ENCODE results near the gene ZNF175.
A peak's percentile ranks its signal among the peaks of the same experiment; 100 is the strongest.

The ZNF175 gene

DNA sequence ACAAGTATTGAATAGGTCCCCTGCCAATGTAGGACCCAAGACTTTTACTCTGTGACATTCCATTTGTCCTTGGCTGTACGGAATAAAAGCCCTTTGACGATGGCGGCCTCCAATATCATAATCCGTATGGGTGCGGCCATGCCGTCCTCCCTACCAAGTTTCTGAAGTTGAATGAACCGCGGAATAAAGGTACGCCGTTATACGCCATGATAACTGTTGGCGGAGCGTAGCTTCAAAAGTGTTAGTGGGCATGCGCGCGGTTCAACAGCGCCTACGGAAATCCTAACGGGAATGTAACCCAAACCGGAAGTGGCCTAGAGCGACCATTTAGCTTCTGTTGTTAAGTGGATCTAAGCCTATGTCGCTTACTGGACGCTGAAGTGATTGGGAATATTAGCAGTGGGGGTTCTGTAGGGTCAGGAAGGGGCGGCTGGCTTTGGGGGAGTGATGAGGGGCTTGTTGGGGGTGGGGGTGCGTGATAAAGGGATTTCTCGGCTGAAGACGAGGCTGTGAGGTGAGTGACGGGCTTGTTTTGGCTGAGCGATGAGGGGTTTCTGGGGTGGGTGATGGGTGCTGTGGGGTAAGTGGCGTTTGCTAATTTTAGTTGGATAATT is at the start of gene ZNF175:
Gene ZNF175, plus strand, starts transcription at position 322 of the 614 bp plus-strand sequence. CDS start 2,047 bp downstream, outside the sequence.
- peak; percentile 69 for DNase-seq (ENCODE audit: low read depth, low spot score)

DNA sequence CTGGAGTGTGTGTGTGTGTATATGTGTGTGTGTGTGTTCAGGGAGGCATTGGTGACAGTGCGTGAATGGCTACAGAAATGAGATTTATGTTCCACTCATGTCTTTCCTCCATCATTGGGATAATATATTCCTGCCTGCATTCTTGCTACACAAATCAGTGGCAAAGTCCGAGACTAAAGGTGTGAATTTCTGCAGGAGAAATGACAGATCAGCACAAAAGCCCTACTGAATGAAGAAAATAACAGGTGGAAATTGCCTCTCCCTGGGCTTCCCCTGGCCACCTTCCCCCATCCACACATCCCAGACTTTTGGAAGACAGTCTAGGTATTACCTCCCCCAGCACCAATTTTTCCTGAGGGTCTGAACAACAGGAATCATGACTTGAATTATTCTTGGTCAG is 49.7 kb upstream of the ZNF175 start:
- no peak for DNase-seq (ENCODE audit: low read depth, low spot score)

DNA sequence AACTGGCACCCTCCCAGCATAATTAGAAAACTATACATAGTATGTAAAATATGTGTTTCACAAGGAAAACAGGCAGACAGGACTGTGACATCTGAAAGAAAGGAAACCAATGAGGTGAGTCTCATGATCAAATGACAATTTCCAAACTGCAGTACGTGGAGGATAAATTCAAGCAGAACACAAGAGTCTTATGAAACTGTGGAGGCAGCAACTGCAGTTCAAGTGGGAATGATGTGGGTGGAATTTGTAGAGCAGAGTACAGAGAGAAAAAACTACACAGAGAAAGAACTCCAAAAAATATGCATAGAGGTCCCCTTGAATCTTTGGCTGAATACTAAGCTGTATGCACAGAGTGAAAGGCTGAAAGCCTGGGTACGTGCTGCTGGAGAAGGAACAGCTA is 49.3 kb upstream of the ZNF175 start:
- DNase-seq (ENCODE audit: low read depth, low spot score) = no peak

DNA sequence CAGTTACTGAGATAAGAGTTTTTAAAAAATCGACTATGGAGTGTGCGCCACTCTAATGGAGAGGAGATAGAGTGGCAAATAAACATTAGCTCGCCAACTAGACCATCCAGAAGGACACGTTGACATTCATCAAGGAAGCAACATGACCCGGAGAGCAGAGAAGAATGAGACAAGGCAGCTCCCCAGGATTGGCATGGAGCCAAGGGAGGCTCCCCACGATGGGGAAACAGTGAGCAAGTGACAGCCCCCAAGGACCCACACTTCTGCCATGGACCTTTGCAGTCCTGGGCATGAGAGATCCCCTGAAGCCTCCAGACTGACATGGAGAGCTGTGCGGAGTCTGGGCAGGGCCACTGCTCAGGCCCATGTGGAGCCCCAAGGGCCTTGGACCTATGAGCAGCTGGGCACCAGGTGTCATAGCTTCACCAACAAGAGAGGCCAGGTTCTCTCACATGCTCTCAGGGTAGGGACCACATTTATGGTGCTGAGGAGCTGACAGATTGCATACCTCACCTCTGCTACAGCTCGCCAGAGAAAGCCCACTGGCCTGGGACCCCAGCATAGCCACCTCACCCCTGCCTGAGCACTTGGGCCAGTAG is 46.3 kb upstream of the ZNF175 start:
- DNase-seq (ENCODE audit: low read depth, low spot score) = no peak

DNA sequence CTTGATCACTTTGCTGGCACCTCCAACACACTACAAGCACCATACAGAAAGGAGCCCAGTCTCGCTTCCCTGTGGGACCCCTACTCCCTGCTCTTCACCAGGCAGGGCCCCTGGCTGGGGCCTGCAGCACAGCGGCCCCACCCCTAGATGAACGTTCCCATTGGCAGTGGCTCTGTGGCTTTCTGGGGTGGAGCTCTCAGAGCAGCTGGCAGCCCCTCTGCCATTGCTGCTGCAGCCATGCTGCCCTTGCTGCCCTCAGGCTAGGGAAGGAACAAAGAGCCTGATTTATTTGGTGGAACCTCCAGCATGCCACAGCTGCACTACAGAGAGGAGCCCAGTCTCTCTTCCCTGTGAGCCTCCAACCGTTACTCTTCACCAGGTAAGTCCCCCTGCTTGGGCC is 45.4 kb upstream of the ZNF175 start:
- no peak for DNase-seq (ENCODE audit: low read depth, low spot score)

DNA sequence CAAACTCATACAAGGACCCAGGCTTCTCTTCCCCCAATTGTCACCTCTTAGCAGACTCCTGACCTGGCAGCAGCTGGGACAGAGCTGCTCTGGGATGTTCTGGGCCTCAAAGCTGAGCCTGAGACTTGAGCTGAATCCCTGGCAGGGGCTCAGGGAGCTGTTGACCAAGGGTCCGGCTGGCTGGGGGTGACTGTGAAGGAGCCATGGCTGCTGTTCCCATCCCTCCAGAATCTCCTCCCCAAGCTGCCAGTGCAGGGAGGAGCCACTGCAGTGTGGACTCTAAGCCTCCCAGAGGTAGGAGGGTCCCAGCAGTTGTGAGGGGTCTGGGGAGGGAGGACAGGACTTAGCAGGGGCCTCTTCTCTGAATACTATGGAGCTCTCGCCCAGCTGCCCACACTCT is 41.8 kb upstream of the ZNF175 start:
- no peak for DNase-seq (ENCODE audit: low read depth, low spot score)

DNA sequence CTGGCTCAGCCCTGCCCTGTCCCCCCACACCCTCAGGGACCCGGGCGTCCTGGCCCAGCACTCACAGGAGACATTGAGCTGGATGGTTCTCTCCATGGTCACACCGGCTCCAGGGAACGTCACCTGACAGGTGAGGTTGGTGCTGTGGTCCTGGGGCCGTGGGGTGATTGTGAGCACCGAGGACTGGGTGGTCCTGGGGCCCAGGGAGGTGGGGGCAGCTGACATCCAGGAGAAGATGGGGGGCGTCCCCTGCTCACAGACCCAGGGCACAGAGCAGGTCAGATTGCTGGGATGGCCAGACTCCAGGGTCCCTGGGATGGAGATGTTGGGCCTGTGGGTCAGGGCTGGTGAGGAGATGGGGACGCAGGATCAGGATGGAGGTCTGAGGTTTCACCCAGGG is 40.5 kb upstream of the ZNF175 start:
- no peak for DNase-seq (ENCODE audit: low read depth, low spot score)

DNA sequence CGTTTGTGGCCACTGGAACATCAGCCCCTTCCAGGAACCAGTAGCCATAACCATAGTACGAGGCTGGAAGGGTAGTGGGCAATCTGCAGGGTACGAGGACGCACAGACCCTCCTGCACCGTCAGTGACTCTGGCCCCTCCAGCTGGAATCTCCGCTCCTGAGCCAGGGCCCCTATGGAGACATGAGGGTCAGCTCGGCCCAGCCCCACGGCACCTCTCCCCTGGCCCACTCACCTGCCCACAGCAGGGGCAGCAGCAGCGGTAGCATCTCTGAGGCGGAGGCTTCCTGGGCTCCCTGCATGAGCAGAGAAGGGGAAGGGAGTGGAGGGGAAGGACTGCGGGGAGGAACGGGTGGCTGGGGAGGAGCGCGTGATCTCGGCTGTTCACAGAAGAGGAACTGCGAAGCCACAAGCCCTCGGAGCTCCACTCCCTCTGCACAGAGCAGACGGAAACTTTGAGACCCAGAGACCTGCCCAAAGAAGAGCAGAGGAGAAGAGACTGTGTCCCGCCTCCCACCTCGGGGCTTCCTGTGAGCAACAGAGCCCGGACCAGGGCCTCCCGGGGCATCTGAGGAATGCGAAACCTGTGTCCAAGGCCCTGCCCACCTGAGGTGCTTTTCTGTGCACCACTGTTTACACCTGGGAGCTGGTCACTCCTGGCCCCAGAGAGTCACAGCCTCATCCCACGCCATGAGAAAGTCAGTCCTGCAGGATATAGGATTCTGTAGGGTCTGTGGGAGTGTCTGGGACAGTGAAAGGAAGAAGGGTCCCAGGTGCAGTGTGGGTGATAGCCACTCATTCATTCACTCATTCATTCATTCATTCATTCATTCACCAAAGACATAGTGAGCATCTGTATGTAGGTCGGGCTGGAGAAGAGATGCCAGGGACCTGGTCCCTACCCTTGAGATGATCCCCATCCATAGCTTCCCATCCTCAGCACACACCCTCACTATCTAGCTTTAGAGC is 39.5 kb upstream of the ZNF175 start, which contains the start of gene SIGLEC6:
Gene SIGLEC6, minus strand, starts transcription at position 322 of the 967 bp plus-strand sequence. Its CDS starts 22 bp downstream, at position 300.
- DNase-seq (ENCODE audit: low read depth, low spot score) = no peak

DNA sequence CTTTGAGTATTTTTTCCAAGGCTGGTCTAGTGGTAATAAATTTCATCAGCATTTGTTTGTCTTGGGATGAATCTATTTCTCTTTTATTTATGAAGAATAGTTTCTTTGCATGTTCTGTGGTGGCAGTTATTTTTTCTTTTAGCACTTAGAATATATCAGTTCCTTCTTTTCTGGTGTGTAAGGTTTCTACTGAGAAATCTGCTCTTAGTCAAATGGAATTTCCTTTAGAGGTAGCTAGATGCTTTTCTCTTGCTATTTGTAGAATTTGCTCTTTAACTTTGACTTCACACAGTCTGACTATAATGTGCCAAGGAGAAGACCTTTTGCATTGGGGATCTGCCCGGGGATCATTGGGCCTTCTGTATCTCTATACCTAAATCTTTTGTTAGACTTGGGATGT is 35.5 kb upstream of the ZNF175 start:
- DNase-seq (ENCODE audit: low read depth, low spot score) = no peak

DNA sequence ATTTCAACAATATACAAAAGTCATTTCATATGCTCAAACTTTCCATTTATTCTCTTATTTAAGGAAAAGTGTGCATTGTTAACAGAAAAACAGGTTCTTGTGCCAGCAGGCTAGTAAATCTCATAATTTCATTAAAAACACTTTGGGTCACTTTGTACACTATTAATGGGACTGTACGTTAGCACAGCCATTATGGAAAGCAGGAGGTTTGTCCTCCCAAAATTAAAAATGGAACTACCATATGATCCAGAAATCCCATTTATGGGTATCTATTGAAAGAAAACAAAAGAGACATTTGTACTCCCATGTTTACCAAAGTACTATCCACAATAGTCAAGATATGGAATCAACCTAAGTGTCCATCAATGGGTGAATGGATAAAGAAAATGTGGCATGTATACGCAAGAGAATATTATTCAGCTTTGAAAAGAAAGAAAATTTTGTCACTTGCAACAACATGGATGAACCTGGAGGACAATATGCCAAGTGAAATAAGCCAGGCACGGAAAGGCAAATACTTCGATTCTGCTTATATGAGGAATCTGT is 31.2 kb upstream of the ZNF175 start:
- no peak for DNase-seq (ENCODE audit: low read depth, low spot score)

DNA sequence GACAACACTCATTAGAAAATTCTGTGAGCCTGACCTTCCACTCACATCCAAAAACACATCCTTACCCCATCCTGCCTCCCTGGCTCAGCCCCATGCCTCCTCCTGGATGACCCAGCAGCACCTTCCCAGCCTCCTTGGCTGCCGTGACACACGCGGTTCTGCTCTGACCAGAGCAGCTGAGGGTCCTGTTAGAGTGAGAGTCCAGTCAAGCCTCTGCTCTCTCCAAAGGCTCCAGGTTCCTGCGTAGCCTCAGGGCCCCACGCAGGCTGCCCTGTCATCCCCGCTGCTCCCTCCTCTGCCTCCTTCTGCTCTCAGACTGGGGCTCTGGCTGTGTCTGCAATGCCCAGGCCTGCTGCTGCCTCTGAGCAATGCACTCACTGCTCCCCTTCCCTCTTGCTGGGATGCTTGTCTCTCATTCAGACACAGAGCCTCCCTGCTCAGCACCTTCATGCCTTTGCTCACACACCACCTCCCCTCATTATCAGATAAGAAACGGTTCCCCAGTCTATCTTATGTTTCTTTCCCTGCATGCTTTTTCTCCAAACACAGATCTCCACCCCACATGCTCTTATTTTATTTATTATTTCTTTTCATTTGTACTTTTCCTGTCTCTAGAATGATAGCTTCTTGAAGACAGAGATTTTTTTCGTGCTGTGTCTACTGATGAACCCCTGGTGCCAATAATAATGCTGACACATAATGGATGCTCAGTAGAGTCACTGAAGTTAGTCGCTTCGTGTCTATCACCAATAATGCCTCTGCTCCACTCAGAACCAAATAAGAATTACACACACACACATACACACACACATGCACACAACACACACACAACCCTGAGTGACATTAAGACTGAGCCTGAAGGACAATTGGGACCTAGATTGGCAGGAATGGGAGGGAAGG is 29.4 kb upstream of the ZNF175 start:
- DNase-seq (ENCODE audit: low read depth, low spot score) = no peak

DNA sequence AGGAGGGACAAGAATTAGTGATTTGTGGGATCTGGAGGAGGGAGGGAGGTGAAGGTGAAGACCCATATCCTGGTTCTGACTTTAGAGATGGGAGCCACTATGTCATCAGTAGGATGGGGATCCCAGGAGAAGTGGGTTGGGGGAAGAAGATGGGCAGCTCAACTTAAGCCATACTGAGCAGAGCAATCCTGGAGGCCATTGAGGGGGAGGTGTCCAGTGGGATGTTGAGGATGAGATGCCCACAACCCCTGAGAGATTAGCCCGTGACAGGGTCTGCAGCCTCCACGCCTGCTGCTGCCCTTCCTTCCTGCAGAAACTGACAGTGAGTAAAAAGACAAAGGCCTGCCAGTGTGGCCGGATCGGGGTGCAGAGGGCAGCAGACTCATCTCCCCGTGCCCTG is 28.4 kb upstream of the ZNF175 start:
- no peak for DNase-seq (ENCODE audit: low read depth, low spot score)

DNA sequence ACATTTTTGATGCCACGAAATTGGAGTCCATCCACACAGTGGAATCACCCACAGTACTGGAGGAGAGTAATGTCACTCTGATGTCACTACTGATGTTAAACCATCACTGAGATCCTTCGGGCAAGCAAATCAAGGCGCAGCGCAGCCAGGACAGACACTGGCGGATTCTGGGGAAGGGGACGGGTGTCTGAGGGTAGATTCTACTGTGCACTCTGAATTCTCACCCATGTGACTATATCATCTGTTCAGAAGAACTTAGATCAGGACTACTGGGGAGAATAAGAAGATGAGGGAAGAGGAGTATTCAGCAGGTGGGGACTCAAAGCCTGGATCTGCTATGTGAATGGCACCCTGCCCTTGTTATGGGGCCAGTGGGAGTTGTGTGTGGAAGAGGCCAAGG is 27.0 kb upstream of the ZNF175 start:
- DNase-seq (ENCODE audit: low read depth, low spot score) = no peak

DNA sequence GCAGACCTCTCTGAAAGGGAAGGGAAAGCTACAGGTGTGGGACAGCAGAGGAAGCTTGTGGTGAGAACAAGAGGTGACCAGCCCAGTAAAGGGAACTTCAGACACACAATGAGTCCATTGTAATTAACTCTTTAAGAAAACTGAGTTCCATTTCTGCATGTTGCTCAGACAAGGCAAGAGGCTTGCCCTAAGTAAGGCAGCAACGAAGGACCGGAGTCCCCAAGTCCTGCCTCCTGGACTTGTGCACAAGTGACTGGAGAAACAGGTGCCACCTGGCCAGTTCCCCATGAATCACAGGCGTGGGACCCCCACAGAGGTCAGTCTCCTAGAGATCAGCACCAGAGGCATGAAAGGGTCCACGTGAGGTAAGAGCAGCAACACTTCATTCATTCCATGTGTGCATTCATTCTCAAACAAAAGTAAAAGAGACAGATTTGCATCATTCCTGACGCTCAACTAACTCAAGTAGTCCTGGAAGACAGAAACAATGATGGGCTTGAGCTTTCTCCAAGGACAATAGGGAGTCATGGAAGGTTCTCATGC is 24.9 kb upstream of the ZNF175 start:
- DNase-seq (ENCODE audit: low read depth, low spot score) = no peak

DNA sequence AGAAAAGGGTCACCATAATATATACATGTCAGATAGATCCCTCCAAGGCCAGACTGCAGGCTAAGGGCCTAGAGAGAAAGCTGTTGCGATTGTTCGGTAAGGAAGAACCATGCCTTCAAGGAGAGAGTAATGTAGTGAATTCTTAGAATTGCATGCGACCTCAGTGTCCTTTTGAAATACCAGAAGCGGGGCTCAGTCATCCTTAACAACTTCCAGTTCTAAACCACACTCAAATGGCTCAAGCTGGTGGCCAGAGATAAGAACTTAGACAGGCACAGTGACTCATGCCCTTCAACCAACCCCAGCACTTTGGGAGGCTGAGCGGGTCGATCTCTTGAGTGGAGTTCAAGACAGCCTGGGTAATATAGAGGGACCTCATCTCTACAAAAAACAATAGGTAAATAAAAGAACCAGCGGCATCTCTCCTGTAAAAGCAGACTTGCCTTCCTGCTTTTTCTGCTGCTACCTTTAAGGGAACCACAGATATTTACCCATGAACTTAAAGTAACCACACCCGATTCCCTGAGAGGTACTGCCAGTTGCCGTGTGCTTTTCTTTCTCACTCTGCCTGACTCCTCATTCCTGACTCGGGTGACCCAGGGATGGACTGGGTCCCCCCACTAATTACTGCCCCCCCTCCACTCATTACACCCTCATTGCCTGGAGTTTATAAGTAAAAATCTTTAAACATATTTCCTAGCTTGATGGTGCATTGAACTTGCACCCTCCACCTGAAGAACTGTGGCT is 24.3 kb upstream of the ZNF175 start:
- no peak for DNase-seq (ENCODE audit: low read depth, low spot score)

DNA sequence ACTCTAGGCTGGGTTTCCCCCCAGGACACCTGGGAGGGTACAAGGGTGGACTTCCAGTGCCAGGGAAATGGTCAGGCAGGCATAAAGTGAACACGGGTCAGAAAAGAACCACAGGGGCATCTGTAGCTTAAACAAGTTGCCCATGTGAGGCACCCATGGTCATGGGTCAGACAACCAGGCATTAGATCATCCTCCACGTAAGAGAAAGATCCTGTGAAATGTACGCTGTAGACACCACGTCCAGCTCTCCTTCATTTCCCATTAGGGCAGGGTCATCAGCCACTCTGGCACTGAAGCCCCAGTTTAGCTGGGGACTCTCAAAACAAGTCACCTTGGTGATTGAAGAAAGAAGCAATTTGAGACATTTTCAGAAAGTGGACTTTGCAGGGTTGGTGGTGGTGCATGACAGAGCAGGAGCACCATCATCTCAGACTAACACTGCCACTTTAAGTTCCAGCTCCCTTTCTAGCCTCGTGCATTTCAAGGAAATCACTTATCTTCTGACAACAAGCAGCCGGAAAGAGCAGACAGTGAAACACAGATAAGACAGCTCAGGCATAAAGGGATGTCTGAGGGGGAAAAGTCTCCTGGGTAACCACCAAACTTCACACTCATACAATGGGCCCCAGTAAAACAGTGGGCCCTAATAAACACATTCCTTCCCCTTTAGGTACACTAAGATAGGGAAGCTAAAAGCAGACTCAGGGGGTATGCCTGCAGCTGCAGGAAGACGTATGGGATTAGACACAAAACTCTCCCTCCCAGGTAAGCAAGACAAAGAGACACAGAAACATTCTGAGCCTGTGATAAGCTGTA is 23.5 kb upstream of the ZNF175 start:
- DNase-seq (ENCODE audit: low read depth, low spot score) = no peak

DNA sequence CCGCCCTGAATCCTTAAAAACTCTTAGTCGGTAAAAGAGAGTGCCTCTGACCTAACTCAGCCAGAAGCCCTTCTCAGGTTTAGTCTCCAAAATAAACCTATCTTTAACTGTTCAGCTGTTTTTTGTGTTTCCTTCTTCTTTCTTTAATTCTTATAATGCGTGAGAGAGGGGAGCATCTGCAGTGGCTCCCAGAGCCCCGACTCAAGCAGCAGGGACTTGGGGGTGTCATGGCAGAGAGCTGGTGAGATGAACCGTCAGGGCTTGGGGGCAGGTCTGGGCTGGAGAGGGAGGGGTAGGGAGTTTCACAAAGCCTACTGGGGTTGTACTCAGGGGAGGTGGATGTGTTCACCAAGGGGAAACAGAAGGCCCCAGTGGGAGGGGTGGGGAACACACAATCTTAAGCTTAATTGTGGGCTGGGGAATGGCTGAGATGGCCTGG is 22.9 kb upstream of the ZNF175 start:
- no peak for DNase-seq (ENCODE audit: low read depth, low spot score)

DNA sequence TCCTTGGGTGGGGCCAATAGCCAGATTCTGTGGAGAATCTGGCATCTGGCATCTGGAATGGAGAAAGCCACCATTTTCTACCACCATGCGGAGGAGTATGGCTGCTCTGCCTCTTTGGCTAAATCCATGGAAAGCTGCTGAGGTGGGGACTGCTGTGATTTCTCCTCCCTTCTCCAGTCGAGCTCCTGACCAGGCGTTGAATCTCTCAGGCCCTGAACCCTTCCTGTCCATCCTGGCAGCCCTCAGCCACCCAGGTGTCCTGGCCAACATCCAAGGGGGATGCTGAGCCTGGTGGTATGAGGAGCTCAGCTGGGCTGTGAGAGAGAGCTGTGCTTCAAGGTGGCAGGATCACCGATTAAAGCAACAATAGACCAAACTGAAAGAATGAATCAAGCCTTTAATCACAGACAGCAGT is 22.2 kb upstream of the ZNF175 start:
- DNase-seq (ENCODE audit: low read depth, low spot score) = no peak
